H1 (cell line): Measurements from ENCODE around the gene APOO. TPM values are rescaled to one million over a fixed set of nuclear protein-coding genes. Genes with fewer than 3 reads are reported as not detected.

Experiments used
- BRCA1 ChIP-seq: IDR thresholded peaks from 2 replicates; pipeline ENCODE4 v1.6.1; 2012; ENCODE audit warnings: low read depth, low read length, improper control_type of control experiment
- CHD7 ChIP-seq: fragments of 300-600 bp; sonication (generic); IDR thresholded peaks from 2 replicates; pipeline ENCODE4 v1.7.1; 2012; ENCODE audit warnings: low read length, moderate library complexity, mild to moderate bottlenecking, inconsistent platforms; ENCODE audit not compliant: insufficient replicate concordance
- GTF2F1 ChIP-seq: IDR thresholded peaks from 2 replicates; pipeline ENCODE4 v1.6.1; 2012; ENCODE audit warnings: low read depth, low read length, improper control_type of control experiment, borderline replicate concordance
- JUN ChIP-seq: IDR thresholded peaks from 2 replicates; pipeline ENCODE4 v1.6.1; 2011; ENCODE audit warnings: low read depth, mild to moderate bottlenecking, improper control_type of control experiment, low read length
- MAX ChIP-seq: IDR thresholded peaks from 2 replicates; pipeline ENCODE4 v1.6.1; 2012; ENCODE audit warnings: inconsistent platforms
- SUZ12 ChIP-seq: fragments of 200-600 bp; sonication (generic); IDR thresholded peaks from 2 replicates; pipeline ENCODE4 v1.6.1; 2012; ENCODE audit warnings: mild to moderate bottlenecking, inconsistent platforms, low read length, moderate library complexity, mixed read lengths
- TCF12 ChIP-seq: IDR thresholded peaks from 2 replicates; pipeline ENCODE4 v1.6.1; 2011; ENCODE audit warnings: low read depth, mild to moderate bottlenecking, low read length
- ZNF274 ChIP-seq: IDR thresholded peaks from 2 replicates; pipeline ENCODE4 v1.7.0; 2012; ENCODE audit warnings: low read length, borderline replicate concordance; ENCODE audit errors: extremely low read depth
- polyA plus RNA-seq, 7 experiments: library from polyadenylated mRNA; depleted of rRNA in 3 of 7; stranded (reverse) in 5 of 7; unstranded in 2 of 7; fragments of >200 nt in 5 of 7; fragments of 200-250 nt in 2 of 7; gene quantifications; 1 replicate in 5 of 7; 2 replicates in 1 of 7; 4 replicates in 1 of 7; pipeline versions ENCODE4 v1.2.1 to v1.2.3, GENCODE V29; 2011 to 2013; ENCODE audit warnings: missing spikeins in 2 of 7, mixed read lengths in 2 of 7
- total RNA-seq: library from RNA; stranded (reverse); fragmentation: NEBNext Ultra II Directional; extraction: Animal tissue kit (Norgen Biotek cat#: 25700); gene quantifications from 2 replicates; pipeline ENCODE4 v1.2.1, GENCODE V29; 2021
- TF ChIP-seq, protein P1 (sequence below): IDR thresholded peaks from 2 replicates; pipeline ENCODE4 v1.6.1; 2011; ENCODE audit warnings: low read length, improper control_type of control experiment

APOO gene
- total and polyA plus RNA-seq, 2 of the 8 experiments (the other 6 are each of a cell fraction or from before 2014, with no cell fraction given), result 25.7 to 45.0 TPM

DNA sequence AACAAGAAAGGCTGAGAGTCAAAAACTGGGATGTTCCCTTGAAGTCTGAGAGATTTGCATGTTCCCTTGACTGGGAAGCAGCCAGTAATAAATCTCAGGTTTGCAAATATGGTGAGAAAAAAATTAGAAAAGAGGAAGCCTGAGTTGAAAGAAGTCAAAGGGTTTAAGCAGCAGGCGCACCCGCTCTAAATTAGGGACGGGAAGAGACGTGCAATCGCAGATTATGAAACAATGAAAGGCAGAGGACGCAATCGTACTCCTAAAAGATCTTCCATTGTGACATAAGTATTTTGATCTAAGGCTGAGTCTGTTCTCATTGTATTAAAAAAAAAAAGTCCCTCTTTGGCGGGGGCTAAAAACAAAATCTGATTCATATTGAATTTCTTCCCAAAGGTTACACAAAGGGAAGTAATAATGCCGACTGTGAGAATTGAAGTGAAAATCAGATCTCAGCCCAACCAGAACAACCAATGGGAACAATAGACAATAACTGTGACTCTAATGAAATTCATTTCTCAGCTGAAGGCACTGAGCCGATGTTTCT is 96.6 kb downstream of the APOO start (continued):
- TF ChIP-seq CHD7 (no peak), JUN (no peak), BRCA1 (no peak), SUZ12 (no peak), GTF2F1 (no peak), MAX (no peak), TCF12 (no peak), ZNF274 (no peak)
- TF ChIP-seq, protein P1, sequence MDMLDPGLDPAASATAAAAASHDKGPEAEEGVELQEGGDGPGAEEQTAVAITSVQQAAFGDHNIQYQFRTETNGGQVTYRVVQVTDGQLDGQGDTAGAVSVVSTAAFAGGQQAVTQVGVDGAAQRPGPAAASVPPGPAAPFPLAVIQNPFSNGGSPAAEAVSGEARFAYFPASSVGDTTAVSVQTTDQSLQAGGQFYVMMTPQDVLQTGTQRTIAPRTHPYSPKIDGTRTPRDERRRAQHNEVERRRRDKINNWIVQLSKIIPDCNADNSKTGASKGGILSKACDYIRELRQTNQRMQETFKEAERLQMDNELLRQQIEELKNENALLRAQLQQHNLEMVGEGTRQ, result no peak
- TF ChIP-seq, all 59 proteins: peak for 0
